GM12878 (cell line): Measurements from ENCODE around the gene CCDC177. TPM values are rescaled to one million over a fixed set of nuclear protein-coding genes. Genes with fewer than 3 reads are reported as not detected.

Source experiments
- ATAC-seq: fragments of 200-7000 bp; cut with Tn5 transposase; 3 replicates; pipeline ENCODE4 v1.9.1; 2020; ENCODE audit warnings: mild to moderate bottlenecking, moderate library complexity
- BruUV-seq: library from RNA; stranded (reverse); fragments of 400-500 nt; replicated peaks from 2 replicates; lab custom pipeline; 2021; lab: Mats Ljungman, UMichigan
- CTCF ChIA-PET: fragments of 300-600 bp; sonication (Branson Sonifier 250); formaldehyde crosslinking; extraction: SDS; loops from one replicate; lab custom pipeline; 2021; ENCODE audit warnings: inconsistent platforms; lab: Yijun Ruan, JAX
- POLR2A ChIA-PET: fragments of 350-600 bp; formaldehyde crosslinking; extraction: SDS; loops from one replicate; lab custom pipeline; 2021; ENCODE audit warnings: inconsistent platforms; lab: Charles Lee
- RAD21 ChIA-PET: fragments of 300-600 bp; sonication (Branson Sonifier 250); formaldehyde crosslinking; loops from one replicate; lab custom pipeline; 2023; ENCODE audit warnings: antibody characterized with exemption; ENCODE audit not compliant: unreplicated experiment; lab: Charles Lee
- SMC1A ChIA-PET: fragments of 300-600 bp; sonication (Branson Sonifier 250); formaldehyde crosslinking; loops from one replicate; lab custom pipeline; 2023; ENCODE audit not compliant: unreplicated experiment, uncharacterized antibody; lab: Charles Lee
- DNase-seq: peaks from one replicate; pipeline ENCODE4 v3.0.0-alpha.2; 2011; ENCODE audit warnings: low read depth, low spot score
- FAIRE-seq: peaks from 3 replicates; lab custom pipeline; 2011; peaks lifted over from hg19 to GRCh38; lab: Jason Lieb, UNC
- H2AFZ ChIP-seq: 2 replicates; pipeline ENCODE4 v1.6.0; 2011; ENCODE audit warnings: low read depth, low read length, control low read depth; ENCODE audit not compliant: control insufficient read depth
- H3K27ac ChIP-seq: 2 replicates; pipeline ENCODE4 v1.5.1; 2011; ENCODE audit warnings: control low read depth; ENCODE audit not compliant: control insufficient read depth, insufficient read depth
- H3K27me3 ChIP-seq, 2 experiments: replicated peaks in 1 of 2; 2 replicates each; pipeline versions ENCODE4 v1.6.0 to v1.6.1; 2011; ENCODE audit warnings: low read length in 1 of 2; ENCODE audit not compliant: control insufficient read depth in 2 of 2, insufficient read depth in 2 of 2
- H3K36me3 ChIP-seq, 2 experiments: 2 replicates each; pipeline ENCODE4 v1.5.1; 2011; ENCODE audit warnings: low read length in 1 of 2; ENCODE audit not compliant: control insufficient read depth in 2 of 2, insufficient read depth in 2 of 2
- H3K4me1 ChIP-seq: 2 replicates; pipeline ENCODE4 v1.6.1; 2011; ENCODE audit warnings: mild to moderate bottlenecking, low read length, moderate library complexity, mixed read lengths; ENCODE audit not compliant: control insufficient read depth, insufficient read depth
- H3K4me2 ChIP-seq: 2 replicates; pipeline ENCODE4 v1.6.0; 2011; ENCODE audit warnings: control low read depth; ENCODE audit not compliant: control insufficient read depth, insufficient read depth
- H3K4me3 ChIP-seq: fragments of 200-600 bp; sonication (generic); 2 replicates; pipeline ENCODE4 v1.5.1; 2016
- H3K79me2 ChIP-seq: 2 replicates; pipeline ENCODE4 v1.6.0; 2011; ENCODE audit warnings: low read length; ENCODE audit not compliant: control insufficient read depth, insufficient read depth
- H3K9ac ChIP-seq: 2 replicates; pipeline ENCODE4 v1.8.0; 2011; ENCODE audit warnings: low read length, control low read depth, mixed read lengths; ENCODE audit not compliant: control insufficient read depth, insufficient read depth
- H3K9me3 ChIP-seq: replicated peaks from 3 replicates; pipeline ENCODE4 v1.5.1; 2011; ENCODE audit warnings: mild to moderate bottlenecking, low read length; ENCODE audit not compliant: control insufficient read depth, insufficient read depth
- H4K20me1 ChIP-seq: 2 replicates; pipeline ENCODE4 v1.6.0; 2011; ENCODE audit not compliant: control insufficient read depth, insufficient read depth
- ASH2L ChIP-seq: fragments of 300-600, 200-600 bp; sonication (generic); IDR thresholded peaks from 2 replicates; pipeline ENCODE4 v1.6.1; 2017; ENCODE audit warnings: low read depth, mild to moderate bottlenecking, borderline replicate concordance
- BMI1 ChIP-seq: fragments of 450-650 bp; IDR thresholded peaks from 2 replicates; pipeline ENCODE4 v1.6.1; 2016; ENCODE audit warnings: mild to moderate bottlenecking, moderate library complexity, borderline replicate concordance
- CEBPZ ChIP-seq: fragments of 150-350 bp; IDR thresholded peaks from 2 replicates; pipeline ENCODE4 v1.6.1; 2016; ENCODE audit warnings: low read depth, low read length
- CHD1 ChIP-seq: IDR thresholded peaks from 2 replicates; pipeline ENCODE4 v1.6.1; 2012; ENCODE audit warnings: low read depth, low read length, improper control_type of control experiment
- IKZF1 ChIP-seq: fragments of 450-650 bp; conservative IDR thresholded peaks from 2 replicates; pipeline ENCODE4 v1.6.1; 2017; ENCODE audit warnings: antibody characterized with exemption, mild to moderate bottlenecking
- IRF5 ChIP-seq: fragments of 450-650 bp; IDR thresholded peaks from 2 replicates; pipeline ENCODE4 v1.6.1; 2017; ENCODE audit warnings: borderline replicate concordance
- KAT2A ChIP-seq: conservative IDR thresholded peaks from 2 replicates; pipeline ENCODE4 v1.6.1; 2011; ENCODE audit warnings: low read depth, low read length; ENCODE audit not compliant: control insufficient read depth
- MXI1 ChIP-seq: fragments of 150-350 bp; IDR thresholded peaks from 2 replicates; pipeline ENCODE4 v1.6.1; 2011; ENCODE audit warnings: low read depth, mild to moderate bottlenecking, inconsistent platforms, low read length, improper control_type of control experiment
- PAX8 ChIP-seq: fragments of 450-650 bp; IDR thresholded peaks from 2 replicates; pipeline ENCODE4 v1.6.1; 2017; ENCODE audit warnings: mild to moderate bottlenecking, moderate library complexity
- WRNIP1 ChIP-seq: IDR thresholded peaks from 2 replicates; pipeline ENCODE4 v1.6.1; 2011; ENCODE audit warnings: low read depth, low read length, improper control_type of control experiment, borderline replicate concordance
- WGBS: methylation state at CpG from one replicate; pipeline ENCODE4 v1.1.6; 2016; ENCODE audit warnings: low lambda C conversion rate; ENCODE audit not compliant: insufficient replicate concordance, insufficient coverage; ENCODE audit errors: missing lambda C conversion rate; 5-methylcytosine and 5-hydroxymethylcytosine counted together
- in situ Hi-C: fragments of 300-500 bp; cut with MboI; formaldehyde crosslinking; loops from 9 replicates; pipeline ENCODE4 v1.14.3; 2018; ENCODE audit warnings: mixed read lengths
- intact Hi-C: fragments of 100-400 bp; cut with micrococcal nuclease; formaldehyde crosslinking; loops from one replicate; pipeline ENCODE4 v1.14.2; 2022; ENCODE audit not compliant: unreplicated experiment
- polyA plus RNA-seq, 11 experiments: library from polyadenylated mRNA; depleted of rRNA in 4 of 11; unstranded in 6 of 11; stranded (reverse) in 5 of 11; fragments of >200 nt; fragmentation: Nextera tagmentation in 4 of 11; fragmentation: Illumina TruSeq in 1 of 11; extraction: Ambion mirVana in 4 of 11; extraction: Trizol in 1 of 11; gene quantifications; 1 replicate in 1 of 11; 2 replicates in 10 of 11; pipeline versions ENCODE4 v1.2.1 to v1.2.3, GENCODE V29; 2011 to 2016; ENCODE audit warnings: inconsistent platforms in 2 of 11, missing spikeins in 2 of 11, low read depth in 1 of 11
- total RNA-seq, 4 experiments: library from RNA; depleted of rRNA in 3 of 4; stranded (reverse); fragments of >200 nt in 3 of 4; fragmentation: Illumina TruSeq in 1 of 4; extraction: Trizol in 1 of 4; gene quantifications; 2 replicates each; pipeline versions ENCODE4 v1.2.1 to v1.2.3, GENCODE V29; 2013 to 2021

The CCDC177 gene
- total and polyA plus RNA-seq, 10 of the 15 experiments (the other 5 are each of a cell fraction or from before 2014, with no cell fraction given), result not detected

GRCh38 chr14:69570836-69571330 lies 3.8 kb downstream of the CCDC177 start:
- POLR2A ChIA-PET, result no interaction called here
- SMC1A ChIA-PET, result interaction anchor here (1.6 kb wide), 1 partner anchor 329 kb away, joined by 6 read pairs; no protein-coding TSS in a partner anchor
- TF ChIP-seq MXI1 (no peak), PAX8 (no peak), KAT2A (no peak), IKZF1 (no peak), CEBPZ (no peak), BMI1 (no peak), ASH2L (no peak), CHD1 (no peak), WRNIP1 (no peak), IRF5 (no peak)
- Histone ChIP-seq H3K27me3 (peaks cover 11 to 16% of the 10 kb centered on the region in 2 experiments), H3K36me3 (no peaks in the 10 kb centered on the region), H3K9me3 (no peaks in the 10 kb centered on the region; the same call in 2 of the 3 replicates), H3K79me2 (no peaks in the 10 kb centered on the region), H3K4me2 (no peak overlapping the region), H3K9ac (no peak overlapping the region), H2AFZ (no peak overlapping the region), H3K4me3 (no peak overlapping the region), H3K4me1 (no peaks in the 10 kb centered on the region), H4K20me1 (no peaks in the 10 kb centered on the region), H3K27ac (no peak overlapping the region)
- WGBS, result 69% methylated on average over 7 of the region's 7 CpGs
- BruUV-seq, result no TSS peak
- ATAC-seq (no peak), DNase-seq (no peak), FAIRE-seq (no peak)
- RAD21 ChIA-PET, result no interaction called here
- in situ Hi-C loops, result no loop called here
- intact Hi-C loops, result loop anchor here (10.0 kb wide), 1 partner anchor 96 kb away; no protein-coding TSS in a partner anchor
- CTCF ChIA-PET, result interaction anchor here (0.8 to 1.3 kb wide), 3 partner anchors 15 to 328 kb away, joined by 3 to 4 read pairs (median 3); no protein-coding TSS in a partner anchor
